Breast epithelium (tissue), 4 donors: ENCODE measurements around the gene CDK10. TPM values are rescaled to one million over a fixed set of nuclear protein-coding genes. Genes with fewer than 3 reads are reported as not detected.

ENCODE experiments used
- DNase-seq, 2 donors: peaks; one replicate each; pipeline ENCODE4 v3.0.0-alpha.2; 2019; ENCODE audit warnings: low spot score in 2 of 2
- H3K27ac ChIP-seq, 2 donors: fragments of 200-600 bp; sonication (generic) in 1 of 2; one replicate each; pipeline ENCODE4 v1.5.1; 2016 to 2019; ENCODE audit warnings: mild to moderate bottlenecking in 1 of 2
- H3K27me3 ChIP-seq, 2 donors: fragments of 200-600 bp; sonication (generic) in 1 of 2; one replicate each; pipeline versions ENCODE4 v1.5.1 to v1.6.0; 2017 to 2019; ENCODE audit warnings: control low read depth in 1 of 2, mild to moderate bottlenecking in 1 of 2
- H3K36me3 ChIP-seq: fragments of 200-600 bp; one replicate; pipeline ENCODE4 v1.5.1; 2019
- H3K4me1 ChIP-seq, 2 donors: fragments of 200-600 bp; sonication (generic); one replicate each; pipeline ENCODE4 v1.5.1; 2016 to 2019; ENCODE audit warnings: control low read depth in 1 of 2
- H3K4me3 ChIP-seq, 3 donors: fragments of 200-600 bp; sonication (generic); 1 replicate in 2 of 3; 2 replicates in 1 of 3; pipeline ENCODE4 v1.5.1; 2016 to 2019; ENCODE audit warnings: mild to moderate bottlenecking in 3 of 3, moderate library complexity in 2 of 3
- H3K9me3 ChIP-seq, 2 donors: fragments of 200-600 bp; sonication (generic) in 1 of 2; one replicate each; pipeline ENCODE4 v1.5.1; 2016 to 2019; ENCODE audit warnings: control low read depth in 1 of 2
- CTCF ChIP-seq, 3 donors: fragments of 450-650 bp; IDR thresholded peaks; one replicate each; pipeline ENCODE4 v1.5.1; 2016 to 2017; ENCODE audit warnings: antibody characterized with exemption in 3 of 3, mild to moderate bottlenecking in 3 of 3, moderate library complexity in 3 of 3
- POLR2A ChIP-seq: fragments of 450-650 bp; IDR thresholded peaks from one replicate; pipeline ENCODE4 v1.6.1; 2016; ENCODE audit warnings: antibody characterized with exemption, mild to moderate bottlenecking, moderate library complexity
- POLR2AphosphoS5 ChIP-seq, 3 donors: sonication (generic); formaldehyde crosslinking; IDR thresholded peaks; one replicate each; pipeline ENCODE4 v1.6.1; 2017; ENCODE audit warnings: antibody characterized with exemption in 3 of 3
- intact Hi-C: fragments of 100-400 bp; cut with DNase I; formaldehyde crosslinking; loops from one replicate; pipeline ENCODE4 v1.15.1; 2023; ENCODE audit warnings: low total_unique reads
- total RNA-seq, 3 donors: library from RNA; depleted of rRNA; stranded (reverse); fragments of >200 nt; gene quantifications; one replicate each; pipeline ENCODE4 v1.1.0, GENCODE V29; 2016

The CDK10 gene
- total RNA-seq, 3 donors from 2014 or later = 31.2 to 84.9 (median 67.2) TPM

GRCh38 chr16:89642574-89642973, 43.9 kb upstream of the CDK10 start:
- H3K27me3 ChIP-seq = peaks cover 0 to 3% of the 10 kb centered on the region in 2 donors
- TF ChIP-seq CTCF (IDR thresholded peaks at IDR 0.05) = no peak
- TF ChIP-seq POLR2A = no peak
- TF ChIP-seq POLR2AphosphoS5 (IDR thresholded peaks at IDR 0.05) = no peak
- no peak overlapping the region for H3K27ac ChIP-seq
- no peaks in the 10 kb centered on the region for H3K36me3 ChIP-seq
- DNase-seq = no peak
- no peaks in the 10 kb centered on the region for H3K9me3 ChIP-seq
- H3K4me3 ChIP-seq = no peak overlapping the region
- intact Hi-C loops = no loop called here
- H3K4me1 ChIP-seq = peaks cover 0 to 4% of the 10 kb centered on the region in 2 donors

- no peaks in the 10 kb centered on the region for H3K36me3 ChIP-seq
- TF ChIP-seq POLR2AphosphoS5 (IDR thresholded peaks at IDR 0.05) (no peak), CTCF (IDR thresholded peaks at IDR 0.05) (no peak), POLR2A (no peak)
- peaks cover 0 to 4% of the 10 kb centered on the region in 2 donors for H3K4me1 ChIP-seq
- H3K9me3 ChIP-seq = no peaks in the 10 kb centered on the region
- no peak overlapping the region for H3K4me3 ChIP-seq
- no peak for DNase-seq
- peaks cover 0 to 3% of the 10 kb centered on the region in 2 donors for H3K27me3 ChIP-seq
- no peak overlapping the region for H3K27ac ChIP-seq
- intact Hi-C loops = no loop called here
These were observed 42.7 kb upstream of the CDK10 start for GRCh38 chr16:89643769-89644300.

- H3K4me3 ChIP-seq = no peak overlapping the region
- no peaks in the 10 kb centered on the region for H3K9me3 ChIP-seq
- H3K27me3 ChIP-seq = no peaks in the 10 kb centered on the region
- H3K27ac ChIP-seq = no peak overlapping the region
- TF ChIP-seq CTCF (IDR thresholded peaks at IDR 0.05) = no peak
- no peak for TF ChIP-seq POLR2A
- TF ChIP-seq POLR2AphosphoS5 (IDR thresholded peaks at IDR 0.05) = no peak
- no peaks in the 10 kb centered on the region for H3K36me3 ChIP-seq
- no peak for DNase-seq
- intact Hi-C loops = no loop called here
- peaks cover 0 to 4% of the 10 kb centered on the region in 2 donors for H3K4me1 ChIP-seq
These were observed 41.4 kb upstream of the CDK10 start for GRCh38 chr16:89645122-89645521.

- Histone ChIP-seq H3K4me3 (no peak overlapping the region), H3K9me3 (no peaks in the 10 kb centered on the region), H3K27ac (no peak overlapping the region), H3K36me3 (no peaks in the 10 kb centered on the region), H3K27me3 (no peaks in the 10 kb centered on the region), H3K4me1 (no peaks in the 10 kb centered on the region)
- intact Hi-C loops = no loop called here
- DNase-seq = no peak
- no peak for TF ChIP-seq CTCF (IDR thresholded peaks at IDR 0.05)
- no peak for TF ChIP-seq POLR2A
- no peak for TF ChIP-seq POLR2AphosphoS5 (IDR thresholded peaks at IDR 0.05)
These were observed 40.2 kb upstream of the CDK10 start for GRCh38 chr16:89646270-89646669.

GRCh38 chr16:89646906-89647305, 39.6 kb upstream of the CDK10 start:
- Histone ChIP-seq H3K36me3 (no peaks in the 10 kb centered on the region), H3K27ac (no peak overlapping the region), H3K9me3 (no peaks in the 10 kb centered on the region), H3K27me3 (no peaks in the 10 kb centered on the region), H3K4me1 (no peaks in the 10 kb centered on the region), H3K4me3 (no peak overlapping the region)
- no peak for TF ChIP-seq POLR2A
- DNase-seq = no peak
- intact Hi-C loops = no loop called here

- Histone ChIP-seq H3K27ac (no peak overlapping the region), H3K36me3 (no peaks in the 10 kb centered on the region), H3K4me3 (no peak overlapping the region), H3K4me1 (no peaks in the 10 kb centered on the region), H3K27me3 (no peaks in the 10 kb centered on the region), H3K9me3 (no peaks in the 10 kb centered on the region)
- intact Hi-C loops = no loop called here
- no peak for DNase-seq
- TF ChIP-seq POLR2A = no peak
These were observed 34.9 kb upstream of the CDK10 start for GRCh38 chr16:89651584-89651983.
